Stomach smooth muscle (tissue), 2 donors: ENCODE measurements around the gene AMN1.

ENCODE experiments used
- H3K27ac ChIP-seq: one replicate; pipeline ENCODE4 v1.7.0; 2013; ENCODE audit warnings: mild to moderate bottlenecking, low read length, inconsistent platforms
- H3K27me3 ChIP-seq, 2 donors: one replicate each; pipeline ENCODE4 v1.7.0; 2013; ENCODE audit warnings: low read length in 2 of 2; ENCODE audit not compliant: insufficient read depth in 2 of 2, control insufficient read depth in 1 of 2
- H3K36me3 ChIP-seq, 2 donors: one replicate each; pipeline ENCODE4 v1.7.0; 2013; ENCODE audit warnings: low read length in 2 of 2; ENCODE audit not compliant: control insufficient read depth in 2 of 2, insufficient read depth in 2 of 2
- H3K4me1 ChIP-seq: one replicate; pipeline ENCODE4 v1.7.0; 2013; ENCODE audit warnings: low read length; ENCODE audit not compliant: control insufficient read depth, insufficient read depth
- H3K4me3 ChIP-seq, 2 donors: one replicate each; pipeline ENCODE4 v1.7.0; 2013; ENCODE audit warnings: low read length in 2 of 2
- H3K9ac ChIP-seq, 2 donors: one replicate each; pipeline ENCODE4 v1.7.0; 2013; ENCODE audit warnings: low read length in 2 of 2, mild to moderate bottlenecking in 1 of 2
- H3K9me3 ChIP-seq, 2 donors: one replicate each; pipeline ENCODE4 v1.7.0; 2013; ENCODE audit warnings: low read length in 2 of 2; ENCODE audit not compliant: control insufficient read depth in 2 of 2
- donor health status: healthy.
- donor health status: Pancreatic carcinoma.

The AMN1 gene

DNA sequence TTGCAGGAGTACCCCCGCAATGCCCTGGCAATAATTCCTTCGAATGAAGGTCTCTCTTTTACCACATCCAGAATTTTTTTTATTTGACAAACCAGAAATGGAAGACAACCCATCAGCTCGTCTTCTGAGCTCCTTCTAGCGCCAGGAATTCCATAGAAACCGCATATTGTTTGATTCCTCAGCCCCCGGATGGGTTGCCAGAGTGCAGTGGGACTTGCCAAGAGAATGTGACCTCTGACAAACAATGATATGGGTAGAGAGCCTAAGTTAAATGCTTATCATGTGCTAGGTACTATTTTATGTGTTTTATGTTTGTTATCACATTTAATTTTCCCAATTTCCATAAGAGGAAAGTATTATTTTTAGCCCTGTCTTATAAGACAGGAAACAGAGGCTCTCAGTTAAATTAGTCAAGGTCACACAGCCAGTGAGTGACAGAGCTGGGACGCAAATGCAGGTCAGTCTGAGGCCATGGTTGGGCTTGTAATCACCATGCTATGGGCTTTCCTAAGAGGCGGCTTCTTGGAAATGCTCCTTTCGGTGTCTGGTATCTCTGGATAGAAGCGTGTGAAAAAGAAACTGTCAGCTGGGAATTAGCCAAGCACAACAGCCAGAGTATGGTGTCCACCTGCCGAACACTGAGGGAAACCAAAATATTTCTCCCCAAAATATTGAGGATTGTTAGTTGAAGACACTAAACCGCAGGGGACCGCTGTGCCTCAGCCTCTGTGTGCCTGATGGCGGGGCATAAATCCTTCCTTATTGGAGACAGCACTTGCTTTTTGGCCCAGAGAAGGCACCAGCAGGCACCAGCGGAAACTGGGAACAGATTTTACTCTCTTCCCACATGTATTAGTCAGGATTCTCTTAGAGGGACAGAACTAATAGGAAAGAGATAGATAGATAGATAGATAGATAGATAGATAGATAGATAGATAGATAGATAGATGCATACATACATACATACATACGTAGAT is 98.8 kb downstream of the AMN1 start:
- Histone ChIP-seq H3K4me1 (peaks cover 10% of the 10 kb centered on the region), H3K9me3 (no peaks in the 10 kb centered on the region), H3K36me3 (no peaks in the 10 kb centered on the region), H3K9ac (peak overlapping the region in 1 of 2 donors; percentile 13), H3K27me3 (no peaks in the 10 kb centered on the region), H3K27ac (no peak overlapping the region), H3K4me3 (peak overlapping the region; percentile 29 to 57)

DNA sequence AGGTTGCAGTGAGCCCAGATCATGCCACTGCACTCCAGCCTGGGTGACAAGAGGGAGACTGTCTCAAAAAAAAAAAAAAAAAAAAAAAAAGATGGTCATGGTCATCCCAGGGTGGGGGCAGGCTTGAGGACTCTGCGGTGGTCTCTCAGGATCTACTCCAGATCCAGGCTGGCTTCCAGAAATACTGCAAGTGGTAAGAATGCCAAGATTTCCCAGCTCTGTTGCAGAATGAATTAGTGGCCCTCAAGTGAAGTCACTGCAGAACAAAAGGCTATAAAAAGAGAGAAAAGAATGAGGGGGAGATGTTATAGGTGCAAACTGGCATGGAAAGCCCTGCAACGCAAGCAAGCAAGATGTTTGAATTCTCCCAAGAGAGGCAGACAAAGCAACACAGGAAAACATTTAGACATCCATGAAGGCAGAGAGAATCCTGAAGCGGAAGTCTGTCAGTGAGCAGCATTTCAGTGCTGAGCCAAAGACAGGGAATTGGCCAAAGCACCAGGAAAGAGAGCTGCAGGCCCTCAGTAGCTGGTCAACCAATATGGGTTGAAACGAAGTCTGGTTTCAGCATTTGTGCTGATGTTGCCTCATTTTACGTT is 101.3 kb downstream of the AMN1 start:
- Histone ChIP-seq H3K4me1 (peaks cover 10% of the 10 kb centered on the region), H3K27me3 (no peaks in the 10 kb centered on the region), H3K36me3 (no peaks in the 10 kb centered on the region), H3K27ac (no peak overlapping the region), H3K9ac (no peak overlapping the region), H3K9me3 (no peaks in the 10 kb centered on the region), H3K4me3 (no peak overlapping the region)

GRCh38 chr12:31626270-31626995 is 102.4 kb downstream of the AMN1 start:
- Histone ChIP-seq H3K27me3 (no peaks in the 10 kb centered on the region), H3K9me3 (no peaks in the 10 kb centered on the region), H3K4me3 (no peak overlapping the region), H3K4me1 (peaks cover 10% of the 10 kb centered on the region), H3K9ac (no peak overlapping the region), H3K27ac (no peak overlapping the region), H3K36me3 (no peaks in the 10 kb centered on the region)

DNA sequence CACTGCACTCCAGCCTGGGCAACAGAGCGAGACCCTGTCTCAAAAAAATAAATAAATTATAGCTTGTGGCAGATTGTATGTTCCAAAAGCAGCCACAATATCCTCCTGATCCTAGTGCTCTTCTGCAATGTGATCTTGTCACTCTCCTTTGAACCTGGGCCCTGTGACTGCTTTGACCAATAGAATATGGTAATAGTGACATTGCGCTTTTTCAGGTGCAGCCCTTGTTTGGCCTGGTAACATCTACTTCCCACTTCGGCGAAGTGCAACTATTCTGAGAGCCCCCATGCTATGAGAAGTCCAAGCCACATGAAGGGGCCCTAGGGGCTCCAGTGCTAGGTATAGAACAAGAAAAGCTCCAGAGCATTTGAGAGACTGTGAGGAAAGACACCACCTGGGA is 106.8 kb downstream of the AMN1 start:
- H3K9ac ChIP-seq = no peak overlapping the region
- H3K27me3 ChIP-seq = no peaks in the 10 kb centered on the region
- H3K27ac ChIP-seq = no peak overlapping the region
- no peaks in the 10 kb centered on the region for H3K9me3 ChIP-seq
- H3K36me3 ChIP-seq = no peaks in the 10 kb centered on the region
- H3K4me1 ChIP-seq = no peaks in the 10 kb centered on the region
- H3K4me3 ChIP-seq = no peak overlapping the region
